K562 (cell line): ENCODE data around the gene RNF20. TPM values are rescaled to one million over a fixed set of nuclear protein-coding genes. Genes with fewer than 3 reads are reported as not detected.

Experiments
- ATAC-seq: fragments of 200-7000 bp; cut with Tn5 transposase; 3 replicates; pipeline ENCODE4 v1.9.1; 2020; ENCODE audit warnings: moderate library complexity
- BruUV-seq: library from RNA; stranded (reverse); fragments of 400-500 nt; replicated peaks from 2 replicates; lab custom pipeline; 2021; lab: Mats Ljungman, UMichigan
- CTCF ChIA-PET: fragments of 300-600 bp; formaldehyde crosslinking; extraction: SDS; loops from one replicate; lab custom pipeline; 2021; ENCODE audit warnings: low intra/inter-chr PET ratio; lab: Yijun Ruan, JAX
- POLR2A ChIA-PET: fragments of 300-600, 350-650 bp; sonication (Branson Sonifier 250); formaldehyde crosslinking; extraction: SDS; loops from one replicate; lab custom pipeline; 2021; ENCODE audit warnings: antibody characterized with exemption, inconsistent platforms; lab: Yijun Ruan, JAX
- DNase-seq, 4 experiments: peaks; one replicate each; pipeline versions ENCODE4 v3.0.0 to v3.0.0-alpha.2; 2011 to 2018; ENCODE audit warnings: low spot score in 3 of 4, mixed read lengths in 3 of 4; ENCODE audit errors: extremely low read depth in 1 of 4
- FAIRE-seq: peaks from 2 replicates; lab custom pipeline; 2011; peaks lifted over from hg19 to GRCh38; lab: Jason Lieb, UNC
- H2AFZ ChIP-seq: 2 replicates; pipeline ENCODE4 v1.6.0; 2011; ENCODE audit warnings: low read depth, low read length, control low read depth, inconsistent platforms
- H3K27ac ChIP-seq: fragments of 200-600 bp; 3 replicates; pipeline ENCODE4 v1.8.0; 2011; ENCODE audit warnings: low read depth, mild to moderate bottlenecking, control low read depth, inconsistent platforms, low read length, moderate library complexity, mixed read lengths; ENCODE audit errors: extremely low read depth
- H3K27me3 ChIP-seq, 2 experiments: fragments of 300-600 bp in 1 of 2; 2 replicates in 1 of 2; 3 replicates in 1 of 2; pipeline versions ENCODE4 v1.6.0 to v1.8.0; 2011; ENCODE audit warnings: inconsistent platforms in 2 of 2, low read length in 2 of 2, mild to moderate bottlenecking in 1 of 2, mixed read lengths in 1 of 2, moderate library complexity in 1 of 2; ENCODE audit not compliant: control insufficient read depth in 2 of 2, insufficient read depth in 2 of 2
- H3K36me3 ChIP-seq: fragments of 300-600 bp; 3 replicates; pipeline ENCODE4 v1.8.0; 2011; ENCODE audit warnings: mild to moderate bottlenecking, low read length, inconsistent platforms; ENCODE audit not compliant: control insufficient read depth, insufficient read depth
- H3K4me1 ChIP-seq, 2 experiments: fragments of 200-600 bp in 1 of 2; replicated peaks in 1 of 2; 2 replicates in 1 of 2; 3 replicates in 1 of 2; pipeline versions ENCODE4 v1.5.1 to v1.8.0; 2011; ENCODE audit warnings: inconsistent platforms in 2 of 2, low read length in 2 of 2, mild to moderate bottlenecking in 1 of 2, mixed read lengths in 1 of 2, moderate library complexity in 1 of 2; ENCODE audit not compliant: control insufficient read depth in 2 of 2, insufficient read depth in 2 of 2
- H3K4me2 ChIP-seq: 2 replicates; pipeline ENCODE4 v1.6.1; 2011; ENCODE audit warnings: low read length, control low read depth, inconsistent platforms, mixed read lengths; ENCODE audit not compliant: insufficient read depth
- H3K4me3 ChIP-seq: fragments of 200-600 bp; sonication (generic), shearing (Covaris generic); 2 replicates; pipeline ENCODE4 v1.5.1; 2016; ENCODE audit warnings: control low read depth, inconsistent platforms
- H3K79me2 ChIP-seq: fragments of 200-600 bp; 3 replicates; pipeline ENCODE4 v1.8.0; 2011; ENCODE audit warnings: low read length, inconsistent platforms; ENCODE audit not compliant: control insufficient read depth, insufficient read depth
- H3K9ac ChIP-seq, 2 experiments: 2 replicates each; pipeline versions ENCODE4 v1.6.0 to v1.6.1; 2011; ENCODE audit warnings: low read depth in 2 of 2, low read length in 2 of 2, control low read depth in 1 of 2, inconsistent platforms in 1 of 2, mild to moderate bottlenecking in 1 of 2, mixed read lengths in 1 of 2; ENCODE audit not compliant: insufficient read depth in 1 of 2
- H3K9me1 ChIP-seq: one replicate; pipeline ENCODE4 v1.6.0; 2011; ENCODE audit warnings: inconsistent platforms, mild to moderate bottlenecking, low read length, moderate library complexity; ENCODE audit not compliant: control insufficient read depth, insufficient read depth
- H3K9me3 ChIP-seq: replicated peaks from 2 replicates; pipeline ENCODE4 v1.5.1; 2011; ENCODE audit warnings: low read depth, low read length, inconsistent platforms; ENCODE audit not compliant: control insufficient read depth, insufficient read depth
- H4K20me1 ChIP-seq: replicated peaks from 2 replicates; pipeline ENCODE4 v1.6.1; 2011; ENCODE audit warnings: low read length, inconsistent platforms, mixed read lengths; ENCODE audit not compliant: control insufficient read depth, insufficient read depth
- CEBPG ChIP-seq, 3 experiments: fragments of 200-800 bp in 1 of 3; sonication (Bioruptor generic) in 1 of 3; sonication (generic) in 1 of 3; formaldehyde crosslinking in 1 of 3; IDR thresholded peaks in 2 of 3; conservative IDR thresholded peaks in 1 of 3; 2 replicates each; pipeline versions ENCODE4 v1.6.1 to v1.8.0; 2016 to 2022; ENCODE audit warnings: missing compliant biosample characterization in 2 of 3, missing genetic modification characterization in 2 of 3, mild to moderate bottlenecking in 1 of 3, missing genetic modification reagents in 1 of 3
- IFI16 ChIP-seq: fragments of 250-450 bp; sonication (Bioruptor Pico); IDR thresholded peaks from 2 replicates; pipeline ENCODE4 v2.1.2; 2022; ENCODE audit warnings: mild to moderate bottlenecking, inconsistent platforms
- KDM5B ChIP-seq: fragments of 200-600 bp; sonication (generic); IDR thresholded peaks from 2 replicates; pipeline ENCODE4 v1.6.1; 2012; ENCODE audit warnings: low read depth, mild to moderate bottlenecking, moderate library complexity, low read length, control low read depth, inconsistent platforms; ENCODE audit not compliant: insufficient replicate concordance
- LARP7 ChIP-seq: fragments of 450-650 bp; IDR thresholded peaks from 2 replicates; pipeline ENCODE4 v1.6.1; 2016
- NFRKB ChIP-seq: fragments of 450-650 bp; IDR thresholded peaks from 2 replicates; pipeline ENCODE4 v1.6.1; 2016; ENCODE audit warnings: low read depth
- SNIP1 ChIP-seq: fragments of 450-650 bp; IDR thresholded peaks from 2 replicates; pipeline ENCODE4 v1.7.1; 2017; ENCODE audit warnings: low read depth, mild to moderate bottlenecking
- ZNF507 ChIP-seq: conservative IDR thresholded peaks from 2 replicates; pipeline ENCODE4 v1.6.1; 2017; ENCODE audit warnings: missing genetic modification characterization, missing compliant biosample characterization
- WGBS: fragments of 100-300 bp; shearing (Covaris generic); methylation state at CpG from one replicate; pipeline ENCODE4 v1.1.6; 2016; ENCODE audit warnings: low coverage, mixed read lengths; ENCODE audit not compliant: insufficient coverage; ENCODE audit errors: missing lambda C conversion rate; 5-methylcytosine and 5-hydroxymethylcytosine counted together
- in situ Hi-C: fragments of 300-500 bp; cut with MboI; formaldehyde crosslinking; loops from 4 replicates; pipeline ENCODE4 v1.15.0; 2018; ENCODE audit warnings: inconsistent platforms, mixed read lengths
- intact Hi-C: fragments of 100-400 bp; cut with micrococcal nuclease; formaldehyde crosslinking; loops from 2 replicates; pipeline ENCODE4 v1.14.2; 2022
- polyA plus RNA-seq, 8 experiments: library from polyadenylated mRNA; depleted of rRNA in 4 of 8; stranded (reverse) in 5 of 8; unstranded in 3 of 8; fragments of >200 nt; fragmentation: Nextera tagmentation in 2 of 8; fragmentation: Illumina TruSeq in 1 of 8; extraction: Ambion mirVana in 2 of 8; extraction: Trizol in 1 of 8; gene quantifications; 2 replicates each; pipeline versions ENCODE4 v1.2.1 to v1.2.3, GENCODE V29; 2011 to 2014; ENCODE audit warnings: inconsistent platforms in 1 of 8, missing spikeins in 1 of 8
- total RNA-seq, 7 experiments: library from RNA; depleted of rRNA in 6 of 7; stranded (reverse); fragments of >200 nt in 6 of 7; fragmentation: Illumina TruSeq in 2 of 7; extraction: Trizol in 2 of 7; gene quantifications; 2 replicates each; pipeline versions ENCODE4 v1.2.1 to v1.2.3, GENCODE V29; 2011 to 2021; ENCODE audit warnings: low replicate concordance in 1 of 7
- TF ChIP-seq, protein P1 (sequence below): fragments of 250-450 bp; sonication (Bioruptor Pico); IDR thresholded peaks from 2 replicates; pipeline ENCODE4 v1.4.0; 2020

Gene RNF20
- total and polyA plus RNA-seq, 9 of the 15 experiments (the other 6 are each of a cell fraction or from before 2014, with no cell fraction given): 5.5 to 25.0 (median 22.1) TPM

DNA sequence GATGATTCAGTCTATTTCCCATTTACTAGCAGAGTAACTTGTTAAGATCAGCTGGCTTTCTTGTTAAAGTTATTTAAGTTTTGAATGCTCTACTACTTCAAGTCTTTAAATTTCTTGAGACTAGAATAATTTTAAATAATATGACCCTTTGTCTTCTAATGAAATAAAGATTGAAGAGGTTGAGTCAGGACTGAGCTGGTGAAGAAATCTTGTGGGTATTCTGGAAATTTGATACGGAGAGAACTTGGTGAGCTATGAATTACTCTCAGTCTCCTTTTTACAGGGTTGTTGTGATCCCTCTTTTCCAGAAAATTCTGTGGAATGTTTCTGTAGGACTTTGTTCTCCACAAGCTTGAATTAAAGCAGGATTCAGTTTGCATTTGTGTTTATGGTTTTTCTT lies 29.3 kb downstream of the RNF20 start:
- ChIA-PET CTCF (no interaction called here), POLR2A (interaction anchor here (0.9 kb wide), 1 partner anchor 100 kb away, joined by 3 read pairs; no protein-coding TSS in a partner anchor)
- no peak overlapping the region for H3K4me3 ChIP-seq
- H3K9me3 ChIP-seq: no peaks in the 10 kb centered on the region
- H3K36me3 ChIP-seq: peaks cover 36% of the 10 kb centered on the region
- BruUV-seq: no TSS peak
- no peaks in the 10 kb centered on the region for H3K27me3 ChIP-seq
- in situ Hi-C loops: no loop called here
- intact Hi-C loops: no loop called here
- no peaks in the 10 kb centered on the region for H3K79me2 ChIP-seq
- ATAC-seq (no peak), DNase-seq (no peak), FAIRE-seq (no peak)
- no peaks in the 10 kb centered on the region for H3K9me1 ChIP-seq
- 56% methylated on average over 1 of the region's 1 CpG for WGBS
- H2AFZ ChIP-seq: no peak overlapping the region
- no peaks in the 10 kb centered on the region for H4K20me1 ChIP-seq
- no peak overlapping the region for H3K9ac ChIP-seq
- TF ChIP-seq KDM5B (no peak), NFRKB (no peak)
- H3K27ac ChIP-seq: no peak overlapping the region
- no peak overlapping the region for H3K4me2 ChIP-seq
- H3K4me1 ChIP-seq: no peaks in the 10 kb centered on the region; a peak in 1 of 5 replicates

DNA sequence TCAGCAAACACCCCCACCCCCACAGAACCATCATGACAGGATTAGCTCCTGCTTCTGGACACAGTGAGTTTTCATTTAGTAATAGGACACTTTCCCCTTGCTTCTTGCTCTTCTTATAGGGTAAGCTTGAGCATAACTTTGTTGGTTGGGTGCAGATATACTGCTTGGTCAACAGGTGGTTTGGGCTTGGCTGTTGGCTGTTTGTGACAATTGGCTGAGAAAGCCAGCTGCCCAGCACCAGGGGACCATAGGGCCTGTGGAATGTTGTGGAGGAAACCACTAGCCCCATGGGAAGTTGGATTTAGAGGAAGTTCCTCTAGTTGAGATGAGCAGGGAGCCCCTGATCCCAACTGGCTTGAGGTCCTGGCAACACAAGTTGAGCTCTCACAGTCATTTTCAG lies 30.6 kb downstream of the RNF20 start:
- Histone ChIP-seq H3K9me1 (no peaks in the 10 kb centered on the region), H3K27me3 (no peaks in the 10 kb centered on the region), H3K4me3 (no peak overlapping the region), H2AFZ (no peak overlapping the region), H3K9me3 (no peaks in the 10 kb centered on the region), H3K9ac (no peak overlapping the region), H3K36me3 (peaks cover 32% of the 10 kb centered on the region), H3K4me1 (no peaks in the 10 kb centered on the region; a peak in 1 of 5 replicates), H4K20me1 (no peaks in the 10 kb centered on the region), H3K4me2 (no peak overlapping the region), H3K27ac (no peak overlapping the region), H3K79me2 (no peaks in the 10 kb centered on the region)
- FAIRE-seq (no peak), ATAC-seq (no peak), DNase-seq (no peak)
- intact Hi-C loops: no loop called here
- CTCF ChIA-PET: no interaction called here
- POLR2A ChIA-PET: interaction anchor here (1.3 kb wide), 1 partner anchor 9 kb away, joined by 3 read pairs; no protein-coding TSS in a partner anchor
- BruUV-seq: no TSS peak
- TF ChIP-seq LARP7 (no peak), CEBPG (CRISPR knock-in tag; IDR thresholded peaks at IDR 0.05) (no peak), CEBPG (tag; conservative IDR thresholded peaks at IDR 0.05 in 1 of 2, IDR thresholded peaks at IDR 0.05 in 1 of 2) (no peak), IFI16 (CRISPR knock-in tag) (no peak), ZNF507 (no peak), SNIP1 (no peak)
- TF ChIP-seq, protein P1, sequence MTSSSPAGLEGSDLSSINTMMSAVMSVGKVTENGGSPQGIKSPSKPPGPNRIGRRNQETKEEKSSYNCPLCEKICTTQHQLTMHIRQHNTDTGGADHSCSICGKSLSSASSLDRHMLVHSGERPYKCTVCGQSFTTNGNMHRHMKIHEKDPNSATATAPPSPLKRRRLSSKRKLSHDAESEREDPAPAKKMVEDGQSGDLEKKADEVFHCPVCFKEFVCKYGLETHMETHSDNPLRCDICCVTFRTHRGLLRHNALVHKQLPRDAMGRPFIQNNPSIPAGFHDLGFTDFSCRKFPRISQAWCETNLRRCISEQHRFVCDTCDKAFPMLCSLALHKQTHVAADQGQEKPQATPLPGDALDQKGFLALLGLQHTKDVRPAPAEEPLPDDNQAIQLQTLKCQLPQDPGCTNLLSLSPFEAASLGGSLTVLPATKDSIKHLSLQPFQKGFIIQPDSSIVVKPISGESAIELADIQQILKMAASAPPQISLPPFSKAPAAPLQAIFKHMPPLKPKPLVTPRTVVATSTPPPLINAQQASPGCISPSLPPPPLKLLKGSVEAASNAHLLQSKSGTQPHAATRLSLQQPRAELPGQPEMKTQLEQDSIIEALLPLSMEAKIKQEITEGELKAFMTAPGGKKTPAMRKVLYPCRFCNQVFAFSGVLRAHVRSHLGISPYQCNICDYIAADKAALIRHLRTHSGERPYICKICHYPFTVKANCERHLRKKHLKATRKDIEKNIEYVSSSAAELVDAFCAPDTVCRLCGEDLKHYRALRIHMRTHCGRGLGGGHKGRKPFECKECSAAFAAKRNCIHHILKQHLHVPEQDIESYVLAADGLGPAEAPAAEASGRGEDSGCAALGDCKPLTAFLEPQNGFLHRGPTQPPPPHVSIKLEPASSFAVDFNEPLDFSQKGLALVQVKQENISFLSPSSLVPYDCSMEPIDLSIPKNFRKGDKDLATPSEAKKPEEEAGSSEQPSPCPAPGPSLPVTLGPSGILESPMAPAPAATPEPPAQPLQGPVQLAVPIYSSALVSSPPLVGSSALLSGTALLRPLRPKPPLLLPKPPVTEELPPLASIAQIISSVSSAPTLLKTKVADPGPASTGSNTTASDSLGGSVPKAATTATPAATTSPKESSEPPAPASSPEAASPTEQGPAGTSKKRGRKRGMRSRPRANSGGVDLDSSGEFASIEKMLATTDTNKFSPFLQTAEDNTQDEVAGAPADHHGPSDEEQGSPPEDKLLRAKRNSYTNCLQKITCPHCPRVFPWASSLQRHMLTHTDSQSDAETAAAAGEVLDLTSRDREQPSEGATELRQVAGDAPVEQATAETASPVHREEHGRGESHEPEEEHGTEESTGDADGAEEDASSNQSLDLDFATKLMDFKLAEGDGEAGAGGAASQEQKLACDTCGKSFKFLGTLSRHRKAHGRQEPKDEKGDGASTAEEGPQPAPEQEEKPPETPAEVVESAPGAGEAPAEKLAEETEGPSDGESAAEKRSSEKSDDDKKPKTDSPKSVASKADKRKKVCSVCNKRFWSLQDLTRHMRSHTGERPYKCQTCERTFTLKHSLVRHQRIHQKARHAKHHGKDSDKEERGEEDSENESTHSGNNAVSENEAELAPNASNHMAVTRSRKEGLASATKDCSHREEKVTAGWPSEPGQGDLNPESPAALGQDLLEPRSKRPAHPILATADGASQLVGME: no peak
- in situ Hi-C loops: no loop called here
